HEK293T (cell line): Measurements from ENCODE around the gene RAD51B.

Experiments used
- BHLHE40 ChIP-seq: fragments of 450-650 bp; IDR thresholded peaks from 2 replicates; pipeline ENCODE4 v1.6.1; 2016; ENCODE audit warnings: mild to moderate bottlenecking, moderate library complexity, borderline replicate concordance
- SUZ12 ChIP-seq: fragments of 450-650 bp; IDR thresholded peaks from 2 replicates; pipeline ENCODE4 v1.6.1; 2016; ENCODE audit warnings: mild to moderate bottlenecking

DNA sequence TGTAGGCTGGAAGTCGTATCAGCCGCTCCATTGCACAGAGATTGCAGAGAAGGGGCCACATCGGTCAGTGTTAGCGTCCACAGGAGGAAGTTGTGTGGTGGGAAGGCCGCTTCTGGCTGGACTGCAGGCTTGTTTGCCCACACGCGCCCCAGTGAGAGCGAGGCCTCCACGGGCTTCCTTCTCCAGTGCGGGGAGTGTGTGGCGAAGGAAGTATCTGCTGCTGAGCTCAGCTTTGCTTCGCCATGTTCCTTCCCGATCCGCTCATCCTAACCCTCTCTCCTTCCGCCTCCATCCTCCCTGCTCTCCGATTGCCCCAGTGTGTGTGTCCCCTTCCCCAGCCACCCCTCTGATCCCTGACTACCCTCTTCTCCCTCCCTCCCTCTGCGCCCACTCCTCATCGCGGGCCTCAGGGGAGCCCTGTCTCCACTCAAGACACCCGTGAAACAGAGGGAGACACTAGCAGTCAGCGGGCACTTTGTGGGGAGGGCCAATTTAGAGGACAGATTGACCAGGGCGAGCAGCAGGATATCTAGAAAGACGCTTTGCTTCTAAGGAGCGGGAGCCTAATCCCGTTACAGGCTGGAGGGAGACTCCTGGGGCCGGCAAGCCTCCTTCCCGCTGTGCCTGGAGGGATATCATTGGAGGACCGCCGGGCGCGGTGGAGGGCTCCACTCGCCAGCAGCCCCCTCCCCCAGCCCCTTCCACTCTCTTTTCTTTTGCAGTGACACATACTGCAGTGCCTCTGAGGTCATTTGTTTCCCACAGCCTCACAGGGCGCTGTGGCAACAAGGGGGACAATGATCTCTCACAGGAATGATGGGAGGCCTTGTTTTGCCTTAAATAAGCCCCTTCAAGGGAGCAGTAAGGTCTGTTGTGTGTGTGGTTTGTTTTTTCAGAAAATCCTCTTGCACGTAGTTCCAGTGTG, 544.5 kb downstream of the RAD51B start:
- TF ChIP-seq BHLHE40 (no peak), SUZ12 (no peak)
